COLO668 (cell line): ENCODE data around the gene PDGFA.

Source experiments
- DNase-seq: peaks from one replicate; lab custom pipeline; 2025; ENCODE audit not compliant: unreplicated experiment; lab: John Stamatoyannopoulos, UW

The PDGFA gene

GRCh38 chr7:462173-463103 is 57.2 kb downstream of the PDGFA start:
- no peak for DNase-seq

GRCh38 chr7:461453-462172 is 58.0 kb downstream of the PDGFA start:
- no peak for DNase-seq

- no peak for DNase-seq
Measured at GRCh38 chr7:461117-461452, 58.6 kb downstream of the PDGFA start.

- DNase-seq, result no peak
Measured at GRCh38 chr7:460374-461116, 59.1 kb downstream of the PDGFA start.

GRCh38 chr7:459584-460373 is 59.9 kb downstream of the PDGFA start:
- DNase-seq, result no peak

GRCh38 chr7:458511-459245 is 61.0 kb downstream of the PDGFA start:
- DNase-seq, result no peak

- no peak for DNase-seq
Measured at GRCh38 chr7:457814-458510, 61.7 kb downstream of the PDGFA start.

- peak; percentile 98 for DNase-seq
Measured at GRCh38 chr7:455110-455928, 64.3 kb downstream of the PDGFA start.

- no peak for DNase-seq
Measured at GRCh38 chr7:454356-455109, 65.1 kb downstream of the PDGFA start.

GRCh38 chr7:453597-454306 is 65.9 kb downstream of the PDGFA start:
- no peak for DNase-seq

GRCh38 chr7:452791-453455 is 66.7 kb downstream of the PDGFA start:
- no peak for DNase-seq

- DNase-seq, result no peak
Measured at GRCh38 chr7:452226-452751, 67.4 kb downstream of the PDGFA start.

GRCh38 chr7:451255-452225 is 68.1 kb downstream of the PDGFA start:
- no peak for DNase-seq

- no peak for DNase-seq
Measured at GRCh38 chr7:450741-451140, 68.9 kb downstream of the PDGFA start.

GRCh38 chr7:450036-450435 is 69.6 kb downstream of the PDGFA start:
- DNase-seq, result no peak
